Activated CD8-positive, alpha-beta T cell treated with anti-CD3 and anti-CD28 coated beads for 36 hours (primary cell): ENCODE measurements around the gene AUTS2. TPM values are rescaled to one million over a fixed set of nuclear protein-coding genes. Genes with fewer than 3 reads are reported as not detected.

Experiments used
- ATAC-seq: fragments of 200-7000 bp; cut with Tn5 transposase; one replicate; pipeline ENCODE4 v1.10.0; 2021; ENCODE audit warnings: mild to moderate bottlenecking, moderate library complexity
- CTCF ChIA-PET: fragments of 350-600 bp; sonication (Branson Sonifier 250); formaldehyde crosslinking; loops from one replicate; lab custom pipeline; 2021; ENCODE audit warnings: antibody characterized with exemption; lab: Charles Lee
- POLR2A ChIA-PET: fragments of 350-600 bp; sonication (Branson Sonifier 250); formaldehyde crosslinking; loops from one replicate; lab custom pipeline; 2021; ENCODE audit warnings: antibody characterized with exemption; lab: Charles Lee
- DNase-seq: peaks from one replicate; pipeline ENCODE4 v3.0.0-alpha.2; 2020
- H3K27ac Mint-ChIP-seq: one replicate; pipeline ENCODE4 v1.8.0; 2021; ENCODE audit warnings: mild to moderate bottlenecking, mixed read lengths
- H3K27me3 Mint-ChIP-seq: one replicate; pipeline ENCODE4 v1.8.0; 2021; ENCODE audit warnings: mixed read lengths
- H3K36me3 Mint-ChIP-seq: one replicate; pipeline ENCODE4 v1.8.0; 2021; ENCODE audit warnings: low read depth, mixed read lengths
- H3K4me1 Mint-ChIP-seq: one replicate; pipeline ENCODE4 v1.8.0; 2021; ENCODE audit warnings: low read depth, mixed read lengths
- H3K4me3 Mint-ChIP-seq: one replicate; pipeline ENCODE4 v1.8.0; 2021; ENCODE audit warnings: mild to moderate bottlenecking, moderate library complexity, mixed read lengths
- H3K9me3 Mint-ChIP-seq: one replicate; pipeline ENCODE4 v1.8.0; 2021; ENCODE audit warnings: mixed read lengths
- CTCF ChIP-seq: fragments of 200-600 bp; IDR thresholded peaks from one replicate; pipeline ENCODE4 v1.8.0; 2022; ENCODE audit warnings: antibody characterized with exemption, mild to moderate bottlenecking
- intact Hi-C: fragments of 100-400 bp; cut with micrococcal nuclease; formaldehyde crosslinking; loops from one replicate; pipeline ENCODE4 v1.10.0; 2022
- total RNA-seq, 2 experiments: library from RNA; stranded (reverse); gene quantifications; one replicate each; pipeline ENCODE4 v1.2.3, GENCODE V29; 2021

AUTS2 gene
- total RNA-seq, 2 experiments from 2014 or later: 3.1 to 3.3 TPM

GRCh38 chr7:69759373-69759772 is 161.1 kb downstream of the AUTS2 start:
- no peaks in the 10 kb centered on the region for H3K4me1 Mint-ChIP-seq
- DNase-seq (no peak), ATAC-seq (no peak)
- intact Hi-C loops: no loop called here
- H3K27me3 Mint-ChIP-seq: no peaks in the 10 kb centered on the region
- no peak overlapping the region for H3K27ac Mint-ChIP-seq
- no peaks in the 10 kb centered on the region for H3K9me3 Mint-ChIP-seq
- no peak overlapping the region for H3K4me3 Mint-ChIP-seq
- TF ChIP-seq CTCF: no peak
- CTCF ChIA-PET: no interaction called here
- POLR2A ChIA-PET: no interaction called here
- H3K36me3 Mint-ChIP-seq: no peaks in the 10 kb centered on the region

GRCh38 chr7:69761290-69761922 is 163.1 kb downstream of the AUTS2 start:
- Mint-ChIP-seq H3K36me3 (no peaks in the 10 kb centered on the region), H3K4me1 (no peaks in the 10 kb centered on the region), H3K4me3 (no peak overlapping the region), H3K9me3 (no peaks in the 10 kb centered on the region), H3K27ac (no peak overlapping the region), H3K27me3 (no peaks in the 10 kb centered on the region)
- intact Hi-C loops: no loop called here
- CTCF ChIA-PET: no interaction called here
- ATAC-seq: no peak
- no peak for TF ChIP-seq CTCF
- DNase-seq: no peak
- POLR2A ChIA-PET: interaction anchor here (0.5 kb wide), 1 partner anchor 120 kb away, joined by 3 read pairs; no protein-coding TSS in a partner anchor

- Mint-ChIP-seq H3K27me3 (no peaks in the 10 kb centered on the region), H3K4me3 (no peak overlapping the region), H3K27ac (no peak overlapping the region), H3K4me1 (no peaks in the 10 kb centered on the region), H3K36me3 (no peaks in the 10 kb centered on the region), H3K9me3 (no peaks in the 10 kb centered on the region)
- POLR2A ChIA-PET: no interaction called here
- ATAC-seq (no peak), DNase-seq (no peak)
- TF ChIP-seq CTCF: no peak
- intact Hi-C loops: no loop called here
- CTCF ChIA-PET: no interaction called here
Observed at GRCh38 chr7:69762821-69763352, 164.6 kb downstream of the AUTS2 start.

GRCh38 chr7:69763513-69763912 is 165.2 kb downstream of the AUTS2 start:
- intact Hi-C loops: no loop called here
- Mint-ChIP-seq H3K4me3 (no peak overlapping the region), H3K36me3 (no peaks in the 10 kb centered on the region), H3K27ac (no peak overlapping the region), H3K27me3 (no peaks in the 10 kb centered on the region), H3K4me1 (no peaks in the 10 kb centered on the region), H3K9me3 (no peaks in the 10 kb centered on the region)
- ChIA-PET CTCF (no interaction called here), POLR2A (interaction anchor here (0.8 kb wide), 1 partner anchor 13 kb away, joined by 3 read pairs; no protein-coding TSS in a partner anchor)
- DNase-seq (no peak), ATAC-seq (no peak)
- no peak for TF ChIP-seq CTCF

GRCh38 chr7:69764147-69764546 is 165.9 kb downstream of the AUTS2 start:
- POLR2A ChIA-PET: interaction anchor here (0.8 kb wide), 1 partner anchor 13 kb away, joined by 3 read pairs; no protein-coding TSS in a partner anchor
- Mint-ChIP-seq H3K36me3 (no peaks in the 10 kb centered on the region), H3K4me3 (no peak overlapping the region), H3K27me3 (no peaks in the 10 kb centered on the region), H3K9me3 (no peaks in the 10 kb centered on the region), H3K4me1 (no peaks in the 10 kb centered on the region), H3K27ac (no peak overlapping the region)
- CTCF ChIA-PET: no interaction called here
- DNase-seq (no peak), ATAC-seq (no peak)
- TF ChIP-seq CTCF: no peak
- intact Hi-C loops: no loop called here
